HG02943 (cell line): ENCODE data around the gene FAM124B.

ENCODE experiments used
- ATAC-seq: cut with Tn5 transposase; IDR thresholded peaks from one replicate; pipeline ENCODE4 v1.9.1; 2021; ENCODE audit warnings: mild to moderate bottlenecking, low read depth, moderate library complexity; ENCODE audit not compliant: unreplicated experiment

FAM124B gene

DNA sequence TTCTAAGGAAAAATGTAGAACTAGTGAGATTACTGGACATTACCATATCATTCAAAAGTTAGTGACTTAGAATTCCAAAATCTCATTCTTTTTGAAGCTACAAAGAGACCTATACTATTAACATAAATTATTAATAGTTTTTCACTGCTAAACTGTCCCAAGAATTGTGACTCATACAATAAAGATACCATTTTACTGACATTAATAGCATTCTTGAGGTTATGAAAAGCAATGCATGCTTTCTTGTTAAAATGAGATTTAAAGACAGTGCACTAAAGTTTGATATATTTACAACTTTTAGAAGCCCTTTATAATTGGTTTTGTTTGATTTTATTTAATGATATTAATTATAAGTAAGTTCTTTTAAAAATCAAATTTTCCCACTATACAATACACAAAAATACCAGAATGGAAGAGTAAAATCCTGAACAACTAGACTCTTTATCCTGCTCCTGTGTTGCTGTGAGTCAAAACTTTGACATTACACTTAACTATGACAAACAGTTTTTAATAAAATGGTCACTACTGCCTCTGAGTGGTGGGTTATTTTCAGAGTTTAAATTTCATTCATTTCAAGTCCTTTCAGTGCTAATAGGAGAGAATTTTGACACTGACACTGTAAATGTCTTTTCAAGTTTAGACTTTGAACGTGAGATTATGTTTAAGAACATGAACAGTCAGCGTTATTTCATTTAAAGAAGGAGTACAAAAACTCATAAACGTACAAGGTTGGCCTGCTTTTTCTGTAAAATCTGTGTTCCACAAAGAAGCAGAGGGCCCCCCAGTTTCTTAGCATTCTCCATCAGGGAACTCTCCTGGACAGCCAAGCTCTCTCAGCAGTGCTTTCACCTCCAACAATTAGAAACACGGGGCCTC lies 54.5 kb downstream of the FAM124B start:
- no peak for ATAC-seq

DNA sequence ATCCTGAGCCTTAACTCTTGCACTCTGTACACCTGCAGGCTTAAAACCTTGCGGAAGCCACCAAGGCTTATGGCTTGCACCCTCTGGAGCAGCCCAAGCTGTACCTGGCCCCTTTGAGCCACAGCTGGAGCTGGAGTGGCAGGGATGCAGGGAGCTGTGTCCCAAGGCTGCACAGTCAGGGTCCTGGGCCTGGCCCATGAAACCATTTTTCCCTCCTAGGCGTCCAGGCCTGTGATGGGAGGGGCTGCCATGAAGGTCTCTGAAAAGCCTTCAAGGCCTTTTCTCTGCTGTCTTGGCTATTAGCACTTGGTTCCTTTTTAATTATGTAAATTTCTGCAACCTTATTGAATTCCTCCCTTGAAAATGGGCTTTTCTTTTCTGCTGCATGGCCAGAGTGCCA lies 56.4 kb downstream of the FAM124B start:
- no peak for ATAC-seq

DNA sequence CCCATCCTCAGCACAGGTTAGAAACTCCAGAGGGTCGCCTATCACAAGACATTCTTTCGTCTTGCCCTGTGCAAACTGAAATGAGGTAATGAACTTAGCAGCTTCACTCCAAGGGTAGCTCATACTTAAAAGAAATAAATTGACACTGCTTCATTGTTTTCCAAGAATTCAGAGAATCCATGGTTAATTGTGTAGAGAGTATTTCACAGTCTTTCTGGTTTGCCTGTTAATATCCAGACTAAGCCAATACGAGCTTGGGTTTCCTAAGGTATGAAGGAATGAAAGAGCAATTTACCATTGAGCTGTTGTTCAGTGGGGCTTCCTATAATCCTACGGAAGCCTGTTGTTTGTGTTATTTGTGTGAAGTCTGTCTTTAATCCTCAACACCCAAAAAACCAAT lies 58.7 kb downstream of the FAM124B start:
- no peak for ATAC-seq

DNA sequence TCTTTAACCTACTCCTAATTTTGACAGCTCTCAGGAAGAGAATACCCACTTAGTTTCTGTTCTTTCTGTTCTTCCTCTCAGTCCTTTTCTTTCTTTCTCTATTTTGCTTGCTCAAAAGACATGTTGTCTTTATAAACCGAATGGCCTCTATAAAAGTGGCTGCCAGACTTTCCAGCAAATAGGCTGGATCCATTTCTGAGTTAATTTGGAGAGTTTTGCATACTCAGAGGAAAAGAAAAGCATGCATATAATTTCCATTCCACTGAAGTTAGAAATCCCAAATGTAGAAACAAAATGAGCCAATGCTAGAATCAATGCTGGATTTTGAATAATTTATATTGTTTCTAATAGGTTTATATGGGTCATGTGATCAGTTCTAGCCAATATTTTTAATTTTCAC lies 65.9 kb downstream of the FAM124B start:
- no peak for ATAC-seq

DNA sequence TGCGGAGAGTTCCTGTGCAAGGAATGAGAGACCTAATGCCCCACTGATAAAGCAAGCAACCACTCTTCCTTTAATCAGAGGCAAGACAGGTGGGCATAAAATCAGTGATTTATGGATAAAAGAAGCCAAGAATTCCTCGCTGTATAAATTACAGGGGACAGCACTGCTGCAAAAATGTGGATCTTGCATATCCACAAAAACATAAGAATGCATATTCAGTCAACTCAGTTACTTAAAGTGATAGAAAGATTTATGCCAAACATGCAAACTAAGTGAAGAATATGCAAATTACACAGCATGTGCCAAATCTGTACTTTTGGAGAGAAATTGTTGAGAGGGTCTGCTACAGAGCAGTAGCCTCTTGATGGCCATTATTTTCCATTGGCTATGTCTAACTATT lies 67.2 kb downstream of the FAM124B start:
- ATAC-seq, result no peak

DNA sequence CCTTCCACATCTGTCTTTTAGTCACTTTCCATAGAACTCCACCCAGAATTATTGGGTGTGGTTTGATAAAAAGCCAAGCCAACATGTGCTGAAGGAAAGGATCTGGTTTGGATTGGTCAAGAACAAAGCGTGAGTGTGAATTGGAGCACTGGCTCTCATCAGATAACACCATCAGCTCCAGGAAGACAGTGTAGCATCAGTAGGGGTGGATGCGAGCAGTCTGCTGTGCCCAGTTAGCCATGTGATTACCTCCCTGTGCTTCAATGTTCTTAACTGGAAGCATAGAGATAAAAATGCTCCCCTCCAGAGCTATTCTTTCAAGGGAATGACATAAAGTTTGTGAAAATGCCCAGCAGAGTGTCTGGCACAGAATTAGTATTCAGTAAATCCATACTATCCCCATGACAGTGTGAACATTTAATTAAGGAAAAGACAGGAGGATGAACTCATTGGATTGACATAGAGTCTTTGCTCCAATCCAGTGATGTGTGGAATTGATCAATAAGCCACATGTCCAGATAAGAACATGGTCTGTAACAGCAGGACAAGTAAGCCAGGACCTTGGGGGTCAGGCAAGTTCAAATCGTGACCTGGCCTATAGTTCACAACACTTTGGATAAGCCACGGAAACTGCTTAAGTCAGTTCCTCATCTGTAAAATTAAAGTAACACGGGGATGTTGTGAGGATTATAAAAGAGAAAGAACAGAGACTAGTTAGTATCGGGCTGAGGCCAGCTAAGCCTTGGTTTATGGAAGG lies 68.0 kb downstream of the FAM124B start:
- no peak for ATAC-seq

DNA sequence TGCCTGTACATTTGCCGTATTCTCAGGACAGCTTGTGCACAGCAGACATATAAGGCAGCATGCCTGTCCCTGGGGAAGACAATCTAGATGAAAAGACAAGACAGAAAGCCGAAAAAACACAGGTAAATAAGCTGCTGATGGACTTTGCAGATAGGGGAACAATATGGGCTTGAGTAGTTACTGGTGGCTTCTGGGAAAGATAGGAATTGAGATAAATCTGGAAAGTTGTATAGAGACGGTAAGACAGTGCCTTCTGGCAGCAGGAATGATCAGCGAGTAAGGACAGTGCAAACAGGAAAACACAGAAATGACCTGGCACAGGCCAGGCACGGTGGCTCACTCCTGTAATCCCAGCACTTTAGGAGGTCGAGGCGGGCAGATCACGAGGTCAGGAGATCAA lies 70.2 kb downstream of the FAM124B start:
- ATAC-seq, result no peak

DNA sequence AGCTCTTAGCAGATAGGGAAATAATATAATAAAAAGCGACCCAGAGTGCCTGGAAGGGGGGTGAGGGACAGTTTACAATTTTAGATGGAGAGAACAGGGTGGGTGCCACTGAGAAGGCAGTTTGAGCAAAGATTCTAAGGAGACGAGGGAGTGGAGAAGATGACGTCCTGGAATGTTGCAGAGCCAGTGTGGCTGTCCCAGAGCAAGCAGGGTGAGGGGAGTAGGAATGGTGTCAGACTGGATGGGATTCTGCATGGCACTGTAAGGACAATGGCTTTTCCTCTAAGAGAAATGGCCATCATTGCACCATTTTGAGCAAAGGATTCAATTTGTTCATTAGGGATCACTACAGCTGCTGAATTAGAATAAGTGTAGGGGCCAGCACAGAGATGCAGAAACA lies 73.1 kb downstream of the FAM124B start:
- no peak for ATAC-seq
